CD14-positive monocyte (primary cell): ENCODE data around the gene PYGM. TPM values are rescaled to one million over a fixed set of nuclear protein-coding genes. Genes with fewer than 3 reads are reported as not detected.
A peak's percentile ranks its signal among the peaks of the same experiment; 100 is the strongest.

ENCODE experiments used
- DNase-seq, 3 donors: peaks; one replicate each; pipeline ENCODE4 v3.0.0-alpha.2; 2011 to 2022
- H2AFZ ChIP-seq: 2 replicates; pipeline ENCODE4 v1.6.0; 2012; ENCODE audit warnings: mild to moderate bottlenecking, low read depth, low read length, inconsistent platforms; ENCODE audit not compliant: insufficient read depth, poor library complexity, severe bottlenecking
- H3K27ac ChIP-seq, 2 donors: 1 replicate in 1 of 2; 2 replicates in 1 of 2; pipeline ENCODE4 v1.5.1; 2012 to 2013; ENCODE audit warnings: low read length in 2 of 2, control low read depth in 1 of 2, inconsistent platforms in 1 of 2, low read depth in 1 of 2, mild to moderate bottlenecking in 1 of 2
- H3K27me3 ChIP-seq, 2 donors: one replicate each; pipeline versions ENCODE4 v1.6.0 to v1.6.1; 2011 to 2013; ENCODE audit warnings: low read length in 2 of 2; ENCODE audit not compliant: control insufficient read depth in 2 of 2, insufficient read depth in 2 of 2
- H3K36me3 ChIP-seq, 2 donors: replicated peaks in 1 of 2; 1 replicate in 1 of 2; 2 replicates in 1 of 2; pipeline versions ENCODE4 v1.5.1 to v1.6.1; 2012 to 2013; ENCODE audit warnings: low read length in 2 of 2, control low read depth in 1 of 2, inconsistent platforms in 1 of 2, mild to moderate bottlenecking in 1 of 2; ENCODE audit not compliant: insufficient read depth in 2 of 2, control insufficient read depth in 1 of 2
- H3K4me1 ChIP-seq, 2 donors: 1 replicate in 1 of 2; 2 replicates in 1 of 2; pipeline versions ENCODE4 v1.5.1 to v1.6.1; 2012 to 2013; ENCODE audit warnings: low read length in 2 of 2, control low read depth in 1 of 2, inconsistent platforms in 1 of 2, mild to moderate bottlenecking in 1 of 2, moderate library complexity in 1 of 2; ENCODE audit not compliant: insufficient read depth in 2 of 2, control insufficient read depth in 1 of 2
- H3K4me2 ChIP-seq: replicated peaks from 2 replicates; pipeline ENCODE3; 2012; ENCODE audit warnings: low read length, moderate library complexity, mild to moderate bottlenecking; ENCODE audit not compliant: poor library complexity, severe bottlenecking; ENCODE audit errors: extremely low read depth
- H3K4me3 ChIP-seq, 3 experiments: fragments of 200-600 bp in 1 of 3; sonication (generic) in 1 of 3; replicated peaks in 1 of 3; 1 replicate in 2 of 3; 2 replicates in 1 of 3; pipeline ENCODE4 v1.5.1; 2011 to 2013; ENCODE audit warnings: low read length in 3 of 3, mild to moderate bottlenecking in 3 of 3, control low read depth in 2 of 3, low read depth in 2 of 3, inconsistent platforms in 1 of 3, moderate library complexity in 1 of 3
- H3K79me2 ChIP-seq: 2 replicates; pipeline ENCODE4 v1.6.0; 2012; ENCODE audit warnings: mild to moderate bottlenecking, control low read depth, inconsistent platforms, low read length, moderate library complexity; ENCODE audit not compliant: insufficient read depth
- H3K9ac ChIP-seq: 2 replicates; pipeline ENCODE4 v1.6.0; 2017; ENCODE audit warnings: low read length, mild to moderate bottlenecking; ENCODE audit not compliant: insufficient read depth, poor library complexity, severe bottlenecking
- H3K9me3 ChIP-seq, 2 donors: replicated peaks in 1 of 2; 1 replicate in 1 of 2; 2 replicates in 1 of 2; pipeline versions ENCODE4 v1.5.1 to v1.6.1; 2012 to 2013; ENCODE audit warnings: low read length in 2 of 2, control low read depth in 1 of 2; ENCODE audit not compliant: control insufficient read depth in 1 of 2, insufficient read depth in 1 of 2
- H4K20me1 ChIP-seq: 2 replicates; pipeline ENCODE4 v1.6.0; 2012; ENCODE audit warnings: mild to moderate bottlenecking, low read length, control low read depth, moderate library complexity; ENCODE audit not compliant: insufficient read depth
- H3K27ac Mint-ChIP-seq, 7 donors: one replicate each; pipeline ENCODE4 v1.8.0; 2020; ENCODE audit warnings: mild to moderate bottlenecking in 7 of 7, mixed read lengths in 7 of 7, moderate library complexity in 6 of 7, inconsistent platforms in 2 of 7
- H3K27me3 Mint-ChIP-seq, 3 donors: one replicate each; pipeline ENCODE4 v1.8.0; 2021 to 2022; ENCODE audit warnings: low read depth in 3 of 3, mild to moderate bottlenecking in 3 of 3, mixed read lengths in 3 of 3, moderate library complexity in 3 of 3, inconsistent platforms in 1 of 3
- H3K36me3 Mint-ChIP-seq, 2 donors: one replicate each; pipeline ENCODE4 v1.8.0; 2020; ENCODE audit warnings: mixed read lengths in 2 of 2, inconsistent platforms in 1 of 2, mild to moderate bottlenecking in 1 of 2
- H3K4me1 Mint-ChIP-seq: one replicate; pipeline ENCODE4 v1.8.0; 2020; ENCODE audit warnings: mild to moderate bottlenecking, mixed read lengths
- H3K4me3 Mint-ChIP-seq, 2 donors: one replicate each; pipeline ENCODE4 v1.8.0; 2020; ENCODE audit warnings: mild to moderate bottlenecking in 2 of 2, mixed read lengths in 2 of 2, moderate library complexity in 1 of 2
- H3K9me3 Mint-ChIP-seq, 7 donors: one replicate each; pipeline ENCODE4 v1.8.0; 2020 to 2022; ENCODE audit warnings: mixed read lengths in 7 of 7, mild to moderate bottlenecking in 6 of 7, moderate library complexity in 6 of 7, inconsistent platforms in 2 of 7
- WGBS: methylation state at CpG from one replicate; pipeline ENCODE4 v1.1.5; 2013; ENCODE audit warnings: missing lambda C conversion rate; ENCODE audit not compliant: insufficient coverage; 5-methylcytosine and 5-hydroxymethylcytosine counted together
- intact Hi-C, 2 donors: fragments of 100-400 bp; cut with micrococcal nuclease; formaldehyde crosslinking; loops; one replicate each; pipeline versions ENCODE4 v1.15.0 to v1.15.1; 2023
- polyA minus RNA-seq: library from RNA; depleted of rRNA, polyadenylated mRNA; stranded (reverse); fragments of >200 nt; gene quantifications from 2 replicates; pipeline ENCODE4 v1.2.3, GENCODE V29; 2012
- polyA plus RNA-seq, 3 donors: library from polyadenylated mRNA; depleted of rRNA in 1 of 3; unstranded in 2 of 3; stranded (reverse) in 1 of 3; fragments of 300-500 nt in 2 of 3; fragments of >200 nt in 1 of 3; fragmentation: Illumina TruSeq in 2 of 3; gene quantifications; 1 replicate in 2 of 3; 2 replicates in 1 of 3; pipeline ENCODE4 v1.2.3, GENCODE V29; 2012 to 2021
- total RNA-seq, 12 experiments: library from RNA in 1 of 12; stranded (reverse) in 1 of 12; fragments of 120-200 nt in 1 of 12; gene quantifications; one replicate each; pipeline ENCODE4 v1.2.4 and lab custom pipeline; 2013 to 2026; ENCODE audit warnings: mixed read lengths in 6 of 12, inconsistent platforms in 1 of 12
- TF ChIP-seq, protein P1 (sequence below): fragments of 200-600 bp; IDR thresholded peaks from one replicate; pipeline ENCODE4 v1.8.0; 2022; ENCODE audit warnings: antibody characterized with exemption, mild to moderate bottlenecking

PYGM gene
- total RNA-seq (2013), result 0.85 TPM
- polyA plus RNA-seq (1 to 10 TPM in 1 of 3 donors, under 1 TPM in 1, not detected in 1; 0.05 to 1.8 TPM), polyA minus RNA-seq (1.1 and 1.9 TPM in 2 replicates), total RNA-seq (lab: John Stamatoyannopoulos, UW) (1.4 to 9.9 (median 5.5) reads per million in 11 experiments)

DNA sequence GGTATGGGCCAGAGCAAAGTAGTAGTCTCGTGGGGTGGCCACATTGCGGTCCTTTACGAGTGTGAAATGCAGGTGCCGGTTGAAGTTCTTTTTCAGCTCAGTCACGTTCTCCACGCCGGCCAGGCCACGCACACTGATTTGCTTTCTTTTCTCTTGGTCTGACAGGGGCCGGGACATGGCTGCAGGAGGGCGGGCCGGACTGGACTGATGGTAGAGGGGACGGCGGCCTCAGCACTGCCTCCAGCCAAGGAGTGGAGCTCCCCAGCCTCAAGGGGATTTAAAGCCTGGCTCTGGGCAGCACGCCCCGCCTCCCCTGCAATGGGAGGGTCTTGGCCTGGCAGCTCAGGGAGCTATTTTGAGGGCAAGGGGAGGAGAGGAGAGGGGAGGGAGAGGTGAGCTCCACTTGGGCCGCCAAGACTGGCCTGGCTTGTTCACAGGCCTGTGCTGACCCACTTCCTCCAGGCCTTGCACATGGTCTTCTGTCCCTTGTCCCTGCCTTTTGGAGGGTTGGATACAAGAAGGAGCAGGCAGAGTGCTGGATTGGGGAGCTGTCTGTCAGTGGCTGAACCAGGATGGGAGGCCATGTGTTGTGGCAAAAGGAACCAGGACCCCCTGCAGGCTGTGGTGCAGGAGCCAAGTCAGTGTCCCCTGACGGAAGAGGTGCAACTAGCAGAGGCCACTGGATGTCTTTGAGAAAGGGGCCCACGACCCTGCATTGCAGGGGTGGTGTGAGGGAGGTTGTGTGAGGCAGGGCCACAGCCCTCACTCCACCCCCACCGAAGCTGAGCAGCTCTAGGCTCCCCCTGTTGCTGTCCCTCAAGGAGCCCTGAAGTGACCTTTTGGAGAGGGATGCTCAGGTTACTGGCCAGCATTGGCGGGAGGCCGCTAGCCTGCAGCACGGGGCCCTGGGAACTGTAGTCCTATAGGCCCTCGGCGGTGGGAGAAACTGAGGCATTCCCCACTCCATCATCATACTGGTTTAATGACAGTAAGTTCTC lies at the start of gene PYGM:
Gene PYGM, minus strand, starts transcription at position 253 of the 998 bp plus-strand sequence. Its CDS starts 76 bp downstream, at position 177.
- no peaks in the 10 kb centered on the region for H3K27me3 ChIP-seq
- peaks cover 29 to 32% of the 10 kb centered on the region in 2 donors for H3K36me3 ChIP-seq
- Mint-ChIP-seq H3K4me3 (no peak within 1 kb of the TSS), H3K9me3 (no peaks in the 10 kb centered on the region), H3K4me1 (peaks cover 29% of the 10 kb centered on the region), H3K36me3 (peaks cover 32 to 36% of the 10 kb centered on the region in 2 donors), H3K27me3 (peaks cover 0 to 5% (median 5%) of the 10 kb centered on the region in 3 donors), H3K27ac (peak within 1 kb of the TSS in 4 of 7 donors; percentile 5 to 75 (median 46))
- peaks cover 0 to 15% of the 10 kb centered on the region in 2 donors for H3K4me1 ChIP-seq
- intact Hi-C loops, result no loop called here
- H3K9ac ChIP-seq, result no peak within 1 kb of the TSS
- no peak within 1 kb of the TSS for H3K4me3 ChIP-seq
- H2AFZ ChIP-seq, result no peak within 1 kb of the TSS
- peaks cover 46% of the 10 kb centered on the region for H4K20me1 ChIP-seq
- H3K27ac ChIP-seq, result peak within 1 kb of the TSS in 1 of 2 donors; percentile 26
- no peak for DNase-seq
- TF ChIP-seq, protein P1, sequence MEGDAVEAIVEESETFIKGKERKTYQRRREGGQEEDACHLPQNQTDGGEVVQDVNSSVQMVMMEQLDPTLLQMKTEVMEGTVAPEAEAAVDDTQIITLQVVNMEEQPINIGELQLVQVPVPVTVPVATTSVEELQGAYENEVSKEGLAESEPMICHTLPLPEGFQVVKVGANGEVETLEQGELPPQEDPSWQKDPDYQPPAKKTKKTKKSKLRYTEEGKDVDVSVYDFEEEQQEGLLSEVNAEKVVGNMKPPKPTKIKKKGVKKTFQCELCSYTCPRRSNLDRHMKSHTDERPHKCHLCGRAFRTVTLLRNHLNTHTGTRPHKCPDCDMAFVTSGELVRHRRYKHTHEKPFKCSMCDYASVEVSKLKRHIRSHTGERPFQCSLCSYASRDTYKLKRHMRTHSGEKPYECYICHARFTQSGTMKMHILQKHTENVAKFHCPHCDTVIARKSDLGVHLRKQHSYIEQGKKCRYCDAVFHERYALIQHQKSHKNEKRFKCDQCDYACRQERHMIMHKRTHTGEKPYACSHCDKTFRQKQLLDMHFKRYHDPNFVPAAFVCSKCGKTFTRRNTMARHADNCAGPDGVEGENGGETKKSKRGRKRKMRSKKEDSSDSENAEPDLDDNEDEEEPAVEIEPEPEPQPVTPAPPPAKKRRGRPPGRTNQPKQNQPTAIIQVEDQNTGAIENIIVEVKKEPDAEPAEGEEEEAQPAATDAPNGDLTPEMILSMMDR, result no peak
- no peaks in the 10 kb centered on the region for H3K9me3 ChIP-seq
- WGBS, result 92% methylated on average over 15 of the region's 24 CpGs
- no peak within 1 kb of the TSS for H3K4me2 ChIP-seq
- H3K79me2 ChIP-seq, result peaks cover 5% of the 10 kb centered on the region

DNA sequence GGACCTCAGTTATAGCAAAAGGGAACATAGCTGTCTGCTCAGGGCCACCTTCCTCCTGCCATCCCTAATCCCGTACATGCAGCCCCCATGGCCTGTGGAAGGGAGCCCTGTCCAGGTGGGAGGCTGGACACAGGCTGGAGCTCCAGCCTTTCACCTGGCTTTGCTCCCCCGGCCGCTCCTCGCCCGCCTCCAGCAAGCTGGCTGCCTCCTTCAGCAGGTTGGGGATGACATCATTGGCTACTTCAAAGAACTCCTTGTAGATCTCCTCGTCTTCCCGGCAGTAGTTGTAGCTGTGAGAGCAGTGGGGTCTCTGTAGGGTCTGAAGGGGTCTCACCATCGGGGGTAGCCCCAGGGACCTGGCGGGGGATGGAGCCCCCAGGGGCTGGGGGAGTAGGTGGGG lies 45.7 kb upstream of the PYGM start:
- H3K27ac ChIP-seq, result no peak overlapping the region
- H3K4me3 ChIP-seq, result no peak overlapping the region
- no peak overlapping the region for H2AFZ ChIP-seq
- Mint-ChIP-seq H3K4me3 (no peak overlapping the region), H3K4me1 (peaks cover 45% of the 10 kb centered on the region), H3K27me3 (peaks cover 2 to 4% (median 4%) of the 10 kb centered on the region in 3 donors), H3K27ac (no peak overlapping the region), H3K9me3 (no peaks in the 10 kb centered on the region), H3K36me3 (peaks cover 20 to 28% of the 10 kb centered on the region in 2 donors)
- H4K20me1 ChIP-seq, result no peaks in the 10 kb centered on the region
- H3K4me1 ChIP-seq, result peaks cover 37 to 49% of the 10 kb centered on the region in 2 donors
- TF ChIP-seq, protein P1, result no peak
- H3K79me2 ChIP-seq, result peaks cover 6% of the 10 kb centered on the region
- no peak overlapping the region for H3K4me2 ChIP-seq
- peaks cover 4 to 34% of the 10 kb centered on the region in 2 donors for H3K36me3 ChIP-seq
- intact Hi-C loops, result no loop called here
- DNase-seq, result no peak
- H3K9ac ChIP-seq, result no peak overlapping the region
- no peaks in the 10 kb centered on the region for H3K9me3 ChIP-seq
- H3K27me3 ChIP-seq, result no peaks in the 10 kb centered on the region
- 100% methylated on average over 7 of the region's 9 CpGs for WGBS
